HTERT RPE-1 (cell line): ENCODE measurements around the gene DZIP3.
"Not testable (repeated sequence)": the region's sequence is repeated elsewhere in the genome, so short reads cannot be mapped to it uniquely, and the experiment has no call there.

ENCODE experiments used
- in situ Hi-C: fragments of 300-500 bp; cut with MboI; formaldehyde crosslinking; loops from 4 replicates; pipeline ENCODE4 v1.14.3; 2020; ENCODE audit warnings: low sequenced_read_pairs

DZIP3 gene

DNA sequence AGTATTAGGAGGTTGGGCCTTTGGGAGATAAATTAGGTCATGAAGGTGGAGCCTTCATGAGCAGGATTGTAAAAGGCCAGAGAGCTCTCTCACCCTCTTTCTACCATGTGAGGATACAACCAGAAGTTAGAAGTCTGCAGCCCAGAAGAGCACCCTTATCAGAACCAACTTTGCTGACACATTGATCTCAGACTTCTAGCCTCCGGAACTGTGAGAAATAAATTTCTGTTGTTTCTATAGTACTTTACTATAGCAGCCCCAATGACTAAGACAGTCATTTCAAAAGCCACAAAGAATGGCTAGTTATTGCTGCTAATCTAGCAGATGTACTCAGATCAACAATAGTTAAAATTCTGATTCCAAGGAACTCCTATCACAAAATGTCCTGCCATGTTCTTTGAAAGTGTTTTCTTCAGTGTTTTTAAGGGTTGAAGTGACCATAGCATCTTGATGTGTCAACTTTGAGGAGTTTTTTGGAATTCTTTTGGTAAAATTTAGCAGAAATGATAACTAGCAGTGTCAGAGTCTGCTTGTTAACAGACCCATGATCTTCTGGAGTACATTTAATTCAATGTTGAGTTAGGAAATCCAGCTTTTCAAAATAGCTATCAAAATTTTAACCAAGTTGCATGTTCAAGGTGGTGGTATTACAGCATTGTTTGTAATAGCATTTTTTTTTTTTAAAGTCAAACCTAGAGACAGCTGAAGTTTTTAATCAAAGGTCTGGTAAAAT lies 10.3 kb downstream of the DZIP3 start:
- in situ Hi-C loops, result no loop called here

DNA sequence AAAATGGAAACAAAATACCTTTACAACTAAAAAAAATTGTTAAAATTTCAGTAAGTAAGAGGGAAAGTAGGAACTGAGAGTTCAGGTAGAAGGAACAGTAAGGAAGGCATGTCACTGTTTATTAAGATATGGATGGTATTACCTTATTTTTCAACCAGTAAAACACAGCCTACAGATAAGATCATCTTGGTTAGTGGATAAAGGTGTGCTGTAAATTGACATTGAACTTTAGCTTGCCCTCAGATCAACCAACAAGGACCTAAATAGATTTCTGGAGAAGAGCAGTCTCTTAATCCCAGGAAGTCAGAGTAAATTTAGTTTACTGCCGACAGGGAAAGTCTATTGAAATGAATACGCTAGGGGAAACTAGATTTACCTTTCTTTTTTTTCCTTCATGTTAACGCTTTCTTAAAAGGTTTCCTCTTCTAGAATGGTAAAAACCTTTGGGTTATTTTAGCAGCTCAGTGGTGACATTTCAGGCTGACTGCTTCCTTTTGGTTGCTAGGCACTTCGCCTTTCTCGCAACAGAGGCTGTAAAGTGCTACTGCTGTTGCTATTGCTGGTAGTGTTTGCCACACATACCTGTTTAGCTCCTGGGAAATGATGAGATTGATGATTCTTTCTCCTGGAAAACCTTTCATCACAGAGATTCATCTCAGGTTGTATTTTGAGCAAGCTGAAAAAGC lies 12.9 kb downstream of the DZIP3 start:
- in situ Hi-C loops, result no loop called here

DNA sequence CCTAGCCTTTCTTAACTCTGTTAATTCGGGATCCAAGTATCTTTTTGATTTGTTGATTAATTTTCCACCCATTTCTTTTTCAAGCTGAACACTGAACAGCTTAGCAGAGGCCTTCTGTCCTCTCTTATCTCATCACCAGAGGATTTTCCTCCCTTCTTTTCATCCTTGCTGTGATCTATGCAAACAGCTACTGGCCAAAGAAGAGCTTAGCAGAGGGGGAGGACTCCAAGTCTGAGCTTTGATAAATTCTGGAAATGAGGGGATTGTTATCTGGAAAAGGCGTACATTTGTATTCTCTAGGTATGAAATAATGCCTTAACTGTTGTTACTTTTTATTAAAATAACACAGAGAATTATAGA lies 13.4 kb downstream of the DZIP3 start:
- in situ Hi-C loops, result no loop called here

DNA sequence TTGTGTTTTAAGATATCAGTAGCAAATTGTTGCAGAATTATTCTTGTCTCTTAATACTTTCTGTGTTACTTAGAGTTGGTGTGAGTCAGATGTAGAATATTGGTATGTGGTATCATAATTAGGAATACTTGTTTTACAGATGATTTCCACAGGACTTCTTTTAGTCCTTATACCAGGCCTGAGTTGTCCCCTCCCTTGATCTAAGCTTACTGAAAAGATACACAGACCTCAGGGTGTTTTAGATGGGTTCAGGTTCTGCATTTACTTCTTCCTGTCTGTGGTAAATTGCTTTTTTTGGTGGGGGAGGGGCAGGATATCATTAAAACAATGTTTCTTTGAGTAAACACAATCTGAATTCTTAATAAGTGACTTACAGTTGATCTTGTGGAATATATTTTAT lies 14.2 kb downstream of the DZIP3 start:
- in situ Hi-C loops, result no loop called here

DNA sequence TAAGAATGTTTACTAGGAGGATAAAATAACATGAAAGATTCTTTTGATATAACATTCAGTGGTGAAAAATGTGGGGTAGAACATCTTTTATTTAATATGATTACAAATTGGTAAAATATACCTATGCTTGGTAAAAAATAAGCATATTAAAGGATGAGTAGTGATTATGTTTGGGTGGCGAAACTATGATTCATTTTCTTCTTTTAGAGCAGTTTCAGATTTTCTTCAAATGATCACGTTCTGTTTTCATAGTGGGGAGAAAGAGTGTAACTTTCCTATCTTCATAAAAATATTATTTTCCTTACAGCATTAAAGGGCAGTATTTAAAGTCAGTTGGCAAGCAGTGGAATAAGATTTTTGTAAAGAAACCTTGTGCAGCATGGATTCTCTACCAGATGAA lies 15.5 kb downstream of the DZIP3 start:
- in situ Hi-C loops, result no loop called here

DNA sequence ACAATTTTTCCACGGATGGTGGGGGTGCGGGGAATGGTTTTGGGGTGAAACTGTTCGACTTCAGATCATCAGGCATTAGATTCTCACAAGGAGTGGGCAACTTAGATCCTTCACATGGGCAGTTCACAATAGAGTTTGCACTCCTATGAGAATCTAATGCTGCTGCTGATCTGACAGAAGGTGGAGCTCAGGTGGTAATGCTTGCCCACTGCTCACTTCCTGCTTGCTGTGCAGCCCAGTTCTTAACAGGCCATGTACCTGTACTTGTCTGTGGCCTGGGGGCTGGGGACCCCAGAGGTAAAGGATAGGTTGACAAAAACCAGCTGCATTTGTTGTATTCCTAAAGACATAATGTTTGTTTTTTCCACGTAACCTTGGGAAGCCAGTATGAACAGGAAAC lies 16.0 kb downstream of the DZIP3 start:
- in situ Hi-C loops, result no loop called here

DNA sequence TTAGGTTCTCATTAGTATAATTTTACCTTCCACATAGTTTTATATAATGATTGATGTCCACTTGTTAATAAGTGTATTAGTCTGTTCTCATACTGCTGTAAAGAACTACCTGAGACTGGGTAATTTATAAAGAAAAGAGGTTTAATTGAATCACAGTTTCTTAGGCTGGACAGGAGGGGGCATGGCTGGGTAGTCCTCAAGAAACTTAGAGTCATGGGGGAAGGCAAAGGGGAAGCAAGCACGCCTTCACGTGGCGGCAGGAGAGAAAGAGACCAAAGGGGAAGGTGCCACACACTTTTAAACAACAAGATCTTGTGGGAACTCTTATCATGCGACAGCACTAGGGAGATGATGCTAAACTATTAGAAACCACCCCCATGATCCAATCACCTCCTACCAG lies 19.2 kb downstream of the DZIP3 start:
- in situ Hi-C loops, result no loop called here

DNA sequence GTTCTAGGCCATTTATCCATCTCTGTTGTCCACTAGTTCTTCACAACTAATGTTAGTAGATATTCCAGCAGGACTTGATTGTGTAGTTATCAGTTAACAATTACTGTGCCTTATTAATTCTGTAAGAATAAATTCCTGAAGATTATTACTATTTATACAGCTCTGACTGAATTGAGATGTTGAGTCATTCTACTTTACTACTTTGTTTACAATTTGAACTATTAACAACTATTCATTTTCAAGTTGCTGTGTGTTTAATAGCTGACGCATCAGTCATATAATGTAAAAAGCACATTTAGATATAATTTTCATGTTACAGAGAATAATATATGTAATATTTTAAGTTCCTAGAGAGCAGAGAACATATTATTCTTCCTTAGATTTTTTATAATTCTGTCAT lies 21.1 kb downstream of the DZIP3 start:
- in situ Hi-C loops, result no loop called here

DNA sequence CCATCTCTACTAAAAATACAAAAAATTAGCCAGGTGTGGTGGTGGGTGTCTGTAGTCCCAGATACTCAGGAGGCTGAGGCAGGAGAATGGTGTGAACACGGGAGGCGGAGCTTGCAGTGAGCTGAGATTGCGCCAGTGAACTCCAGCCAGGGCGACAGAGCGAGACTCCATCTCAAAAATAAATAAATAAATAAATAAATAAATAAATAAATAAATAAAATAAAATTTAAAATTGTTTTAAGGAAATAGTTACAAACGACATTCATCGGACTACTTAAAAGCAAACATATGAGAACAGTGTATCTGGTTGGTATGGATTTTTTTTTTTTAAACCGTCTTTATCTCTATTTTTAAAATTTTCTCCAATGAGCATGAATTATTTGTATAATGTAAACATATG lies 26.6 kb downstream of the DZIP3 start:
- in situ Hi-C loops, result not testable (repeated sequence)

DNA sequence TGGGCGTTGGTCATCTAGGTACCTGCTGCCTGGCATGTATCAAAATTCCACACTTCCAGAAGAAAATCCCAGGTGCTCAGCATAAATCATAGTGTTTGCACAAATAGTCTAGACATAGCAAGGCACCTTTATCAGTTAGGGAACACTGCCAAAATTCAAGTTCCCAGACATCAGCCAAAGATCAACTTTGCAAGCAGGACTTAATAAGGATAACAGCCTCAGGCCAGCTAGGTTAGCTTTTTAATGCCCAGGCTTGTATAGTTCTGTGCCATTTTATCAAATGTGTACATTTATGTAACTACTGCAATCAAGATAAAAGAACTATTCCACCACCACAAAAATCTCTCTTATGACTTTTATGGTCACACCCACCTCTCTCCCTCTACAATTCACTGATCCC lies 30.7 kb downstream of the DZIP3 start:
- in situ Hi-C loops, result no loop called here

DNA sequence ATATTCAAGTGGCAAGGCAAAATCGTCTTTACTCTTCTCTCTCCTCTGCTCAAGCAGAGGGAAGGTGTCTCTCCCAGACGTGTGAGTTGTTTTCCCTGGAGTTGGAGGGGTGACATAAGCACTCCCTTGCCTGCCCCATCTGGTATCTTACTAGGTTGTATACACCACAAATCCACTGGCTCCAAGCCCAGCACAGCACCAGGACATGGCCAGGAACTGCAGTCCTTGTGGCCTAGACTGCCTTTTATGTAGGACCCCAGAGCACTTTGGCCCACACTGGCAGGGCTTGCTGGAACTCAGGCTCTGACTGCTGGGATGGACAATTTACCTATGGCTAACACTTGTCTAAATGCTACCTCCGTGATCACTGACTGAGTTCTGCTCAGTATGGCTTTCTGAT lies 34.0 kb downstream of the DZIP3 start:
- in situ Hi-C loops, result no loop called here

DNA sequence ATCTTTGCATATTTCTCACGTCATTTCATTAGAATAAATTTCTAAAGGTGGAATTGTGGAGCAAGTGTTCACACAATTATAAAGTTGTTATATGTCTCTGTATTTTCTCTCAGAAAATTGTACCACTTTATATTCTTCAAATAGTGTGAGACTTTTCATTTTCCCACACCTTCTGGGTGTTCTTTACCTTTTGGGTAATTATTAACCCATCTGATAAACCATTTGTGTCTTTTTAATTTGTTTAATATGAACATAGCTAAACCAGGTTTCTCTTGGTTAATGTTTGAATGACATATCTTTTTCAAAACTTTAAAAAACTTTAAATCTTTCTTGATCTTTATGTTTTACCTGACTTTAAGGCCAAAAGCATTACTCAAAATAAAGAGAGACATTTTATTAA lies 40.5 kb downstream of the DZIP3 start:
- in situ Hi-C loops, result no loop called here

DNA sequence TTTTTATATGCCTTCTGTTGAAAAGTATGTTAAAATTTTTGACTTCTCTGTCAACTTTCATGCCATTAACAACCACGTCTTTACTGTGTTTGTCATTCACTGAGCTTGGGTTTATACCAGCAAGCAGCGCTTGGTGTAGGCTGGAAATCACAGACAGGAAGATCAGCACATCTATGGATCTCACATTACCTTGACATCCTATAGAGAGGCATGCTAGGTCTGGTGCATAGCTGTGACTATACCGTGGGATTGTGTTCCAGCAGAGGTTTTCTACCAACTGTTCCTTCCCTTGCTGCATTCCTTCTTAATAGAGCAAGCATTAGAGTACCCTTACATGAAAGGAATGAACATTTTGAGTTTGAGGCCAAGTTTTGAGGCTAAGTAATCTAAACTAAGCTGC lies 53.0 kb downstream of the DZIP3 start:
- in situ Hi-C loops, result no loop called here

DNA sequence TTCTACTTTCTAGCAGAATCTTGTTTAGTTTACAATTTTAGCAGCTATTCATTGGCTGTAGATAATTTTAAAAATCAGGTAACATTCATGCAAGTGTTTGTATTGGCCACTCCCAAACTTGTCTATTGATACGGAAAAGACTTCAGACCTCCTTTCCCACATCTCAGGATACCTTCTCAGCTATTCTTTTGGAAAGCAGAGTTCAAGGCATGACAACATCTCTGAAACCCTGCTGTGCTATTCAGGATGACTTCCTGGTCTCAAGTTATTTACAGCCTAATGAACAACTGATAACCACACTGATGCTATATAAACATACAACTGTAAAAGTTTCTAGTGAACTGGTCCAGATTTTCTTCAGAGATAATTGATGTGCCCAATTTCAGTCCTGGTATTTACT lies 55.8 kb downstream of the DZIP3 start:
- in situ Hi-C loops, result no loop called here

DNA sequence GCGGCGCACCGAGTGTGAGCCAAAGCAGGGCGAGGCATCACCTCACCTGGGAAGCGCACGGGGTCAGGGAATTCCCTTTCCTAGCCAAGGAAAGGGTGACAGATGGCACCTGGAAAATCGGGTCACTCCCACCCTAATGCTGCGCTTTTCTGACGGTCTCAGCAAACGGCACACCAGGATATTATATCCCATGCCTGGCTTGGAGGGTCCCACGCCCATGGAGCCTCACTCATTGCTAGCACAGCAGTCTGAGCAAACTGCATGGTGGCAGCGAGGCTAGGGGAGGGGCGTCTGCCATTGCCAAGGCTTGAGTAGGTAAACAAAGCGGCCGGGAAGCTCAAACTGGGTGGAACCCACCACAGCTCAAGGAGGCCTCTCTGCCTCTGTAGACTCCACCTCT lies 66.1 kb downstream of the DZIP3 start:
- in situ Hi-C loops, result not testable (repeated sequence)

DNA sequence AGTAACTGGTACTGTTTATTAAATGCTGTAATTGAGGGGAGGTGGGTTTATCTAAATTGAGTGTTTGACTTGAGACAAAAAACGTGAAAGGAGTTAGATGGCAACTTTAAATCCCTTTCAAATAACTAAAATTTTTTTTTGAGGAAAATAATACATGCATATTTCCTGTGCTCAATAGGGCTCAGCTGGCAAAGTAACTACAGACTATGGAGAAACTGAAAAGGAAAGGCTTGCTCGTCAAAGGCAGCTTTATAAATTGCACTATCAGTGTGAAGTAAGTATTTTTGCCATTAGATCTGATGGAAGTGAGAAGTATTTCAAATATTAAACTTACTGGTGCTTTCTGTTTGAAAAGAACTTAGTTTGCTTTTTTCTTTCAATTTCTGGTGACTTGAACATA lies 72.2 kb downstream of the DZIP3 start:
- in situ Hi-C loops, result no loop called here

DNA sequence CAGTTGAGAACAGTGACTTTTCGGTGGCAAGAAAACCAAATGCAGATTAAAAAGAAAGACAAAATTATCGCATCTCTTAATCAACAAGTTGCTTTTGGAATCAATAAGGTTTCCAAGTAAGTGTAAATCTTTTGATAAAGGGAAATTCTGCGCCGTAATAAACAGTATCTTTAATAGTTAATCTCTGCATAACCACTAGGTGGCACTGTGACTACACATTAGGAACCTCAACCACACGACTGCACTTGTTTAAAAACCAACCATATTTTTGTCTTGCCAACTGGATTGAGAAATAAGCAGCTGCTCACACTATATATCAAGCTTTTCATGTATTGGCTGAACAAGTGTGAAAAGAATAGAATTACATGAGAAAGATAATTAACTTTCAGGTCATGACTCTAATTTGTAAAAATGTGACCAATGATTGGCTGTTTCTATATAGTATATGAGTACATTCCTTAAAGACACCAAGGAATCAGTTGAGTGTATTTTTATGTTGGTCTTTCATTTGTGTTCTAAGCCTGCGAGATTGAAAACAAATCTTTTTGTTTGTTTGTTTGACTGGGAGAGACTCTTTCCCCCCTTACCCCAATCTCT lies 72.7 kb downstream of the DZIP3 start:
- in situ Hi-C loops, result no loop called here

DNA sequence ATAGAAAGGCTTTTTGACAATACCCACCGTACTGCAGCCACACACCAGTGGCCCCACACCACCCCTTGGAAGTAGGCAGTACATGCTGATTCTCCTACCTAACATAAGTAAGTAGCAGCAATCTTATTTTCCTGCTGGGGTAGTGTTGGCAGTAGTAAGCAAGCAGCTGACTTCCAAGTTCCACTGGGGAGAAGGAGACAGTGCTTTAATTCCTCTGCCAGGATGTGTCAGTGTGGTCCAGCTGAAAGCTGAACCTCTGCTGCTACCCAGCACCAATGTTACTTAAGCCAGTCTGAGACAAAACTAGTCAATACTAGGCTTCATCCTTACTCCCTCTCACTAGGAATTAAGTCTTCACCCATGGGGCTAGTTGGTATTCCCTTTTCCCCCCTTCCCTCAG lies 74.7 kb downstream of the DZIP3 start:
- in situ Hi-C loops, result no loop called here

DNA sequence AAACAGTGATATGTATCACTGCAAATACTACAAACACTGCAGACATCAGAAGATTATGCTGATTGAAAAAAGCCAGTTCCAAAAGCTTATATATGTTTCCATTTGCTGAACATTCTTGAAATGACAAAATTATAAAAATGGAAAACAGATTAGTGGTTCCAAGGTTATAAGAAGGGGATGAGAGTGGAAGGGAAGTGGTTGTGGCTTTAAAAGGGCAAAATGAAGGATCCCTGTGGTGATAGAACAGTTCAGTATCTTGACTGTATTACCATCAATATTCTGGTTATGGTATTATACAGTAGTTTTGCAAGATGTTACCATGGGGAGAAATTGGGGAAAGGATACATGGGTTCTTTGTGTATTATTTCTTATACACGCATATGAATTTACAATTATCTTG lies 77.8 kb downstream of the DZIP3 start:
- in situ Hi-C loops, result no loop called here

DNA sequence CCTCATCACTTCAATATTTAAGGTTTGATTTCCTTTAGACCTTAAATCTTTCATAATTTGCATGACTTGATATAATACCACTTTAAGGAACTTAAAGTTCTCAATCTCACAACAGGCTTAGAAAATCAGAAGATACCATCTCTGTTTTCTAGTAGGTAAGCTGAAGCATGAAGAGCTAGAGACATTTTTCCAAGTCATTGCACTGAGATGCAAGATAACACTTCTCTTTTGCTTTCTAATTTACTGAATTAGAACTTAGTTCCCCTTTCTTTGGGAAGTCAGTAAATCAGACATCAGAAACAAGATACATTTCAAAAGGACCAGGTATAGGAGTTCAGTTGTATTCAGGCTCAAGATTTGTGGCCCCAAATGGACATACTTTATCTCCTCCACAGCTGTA lies 79.7 kb downstream of the DZIP3 start:
- in situ Hi-C loops, result no loop called here

DNA sequence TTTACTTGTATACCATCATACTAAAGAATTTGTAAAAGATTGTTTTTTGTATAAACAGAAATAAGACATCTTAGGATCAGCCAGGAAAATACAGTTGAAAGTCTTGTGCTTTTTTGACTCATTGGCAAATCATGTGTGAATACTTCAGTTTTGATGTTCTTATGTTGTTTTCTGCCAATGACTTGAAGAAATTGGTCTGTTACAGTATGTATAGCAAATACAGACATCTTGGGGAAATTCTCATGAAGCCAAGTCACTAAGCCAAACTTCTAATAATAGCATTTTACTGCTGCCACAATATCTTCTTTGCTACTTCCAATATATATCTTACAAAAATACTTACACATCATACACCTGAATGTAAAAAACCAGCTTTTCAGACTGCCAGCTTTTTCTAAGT lies 83.2 kb downstream of the DZIP3 start:
- in situ Hi-C loops, result no loop called here

DNA sequence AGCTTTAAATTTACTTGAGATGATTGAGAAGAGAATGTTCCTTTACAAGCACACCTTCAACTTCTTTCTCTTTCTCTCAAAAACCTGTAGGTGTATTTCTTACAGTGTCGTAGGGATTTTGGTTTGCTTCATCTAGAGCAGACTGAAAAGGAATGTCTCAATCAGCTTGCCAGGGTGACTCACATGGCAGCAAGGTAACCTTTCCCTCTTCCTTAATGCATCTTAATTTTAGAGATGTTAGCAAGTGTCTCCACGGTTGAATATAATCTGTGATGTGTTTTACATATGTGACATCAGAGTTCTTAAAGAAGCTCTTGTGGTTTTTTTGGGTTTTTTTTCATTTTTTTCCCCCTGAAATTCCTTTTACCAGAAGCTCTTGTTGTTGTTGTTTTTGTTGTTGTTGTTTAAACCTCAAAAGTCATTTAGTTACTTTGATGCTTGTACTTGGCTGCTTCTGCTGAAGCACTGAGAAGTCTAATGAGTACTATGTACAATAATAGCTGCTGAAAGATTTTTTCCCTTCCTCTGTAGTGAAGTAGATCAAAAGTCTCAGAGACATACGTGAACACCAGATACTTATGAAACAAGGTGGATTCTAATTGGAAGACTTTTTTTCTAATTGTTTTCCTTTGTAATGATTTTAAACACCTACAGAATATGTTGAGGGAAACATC lies 84.6 kb downstream of the DZIP3 start:
- in situ Hi-C loops, result no loop called here
